M059J (cell line): ENCODE measurements around the gene KCTD16. TPM values are rescaled to one million over a fixed set of nuclear protein-coding genes. Genes with fewer than 3 reads are reported as not detected.

Experiments used
- DNase-seq: peaks from one replicate; pipeline ENCODE4 v3.0.0-alpha.2; 2012; ENCODE audit warnings: low read depth
- total RNA-seq: library from RNA; depleted of rRNA; stranded (reverse); fragments of >200 nt; shearing (Covaris generic); gene quantifications from 2 replicates; pipeline ENCODE4 v1.2.3, GENCODE V29; 2014; rRNA removed

Gene KCTD16
- 0.10 TPM in 1 of 2 replicates, not detected in the other for total RNA-seq

GRCh38 chr5:144170276-144171024 lies at the start of gene KCTD16, which contains the start of gene YIPF5:
TSS of gene KCTD16 (plus strand) at chr5:144170873.
TSS of gene YIPF5 (minus strand) at chr5:144170659. CDS start at chr5:144169955, 704 bp downstream.
- DNase-seq, result peak; percentile 97

- no peak for DNase-seq
These were observed 49.1 kb upstream of the KCTD16 start for GRCh38 chr5:144121577-144121976.

- no peak for DNase-seq
These were observed 48.6 kb upstream of the KCTD16 start for GRCh38 chr5:144122081-144122480.

- DNase-seq, result no peak
These were observed 48.0 kb upstream of the KCTD16 start for GRCh38 chr5:144122641-144123040.

GRCh38 chr5:144125163-144125726 lies 45.4 kb upstream of the KCTD16 start:
- peak; percentile 58 for DNase-seq

GRCh38 chr5:144126707-144127106 lies 44.0 kb upstream of the KCTD16 start:
- DNase-seq, result no peak

GRCh38 chr5:144128844-144129243 lies 41.8 kb upstream of the KCTD16 start:
- no peak for DNase-seq

- no peak for DNase-seq
These were observed 40.4 kb upstream of the KCTD16 start for GRCh38 chr5:144130306-144130705.

GRCh38 chr5:144131261-144131660 lies 39.4 kb upstream of the KCTD16 start:
- no peak for DNase-seq

GRCh38 chr5:144133050-144133633 lies 37.5 kb upstream of the KCTD16 start:
- no peak for DNase-seq

GRCh38 chr5:144134194-144134826 lies 36.4 kb upstream of the KCTD16 start:
- no peak for DNase-seq

GRCh38 chr5:144135113-144135762 lies 35.4 kb upstream of the KCTD16 start:
- no peak for DNase-seq

- no peak for DNase-seq
These were observed 31.1 kb upstream of the KCTD16 start for GRCh38 chr5:144139586-144139985.

GRCh38 chr5:144141585-144141984 lies 29.1 kb upstream of the KCTD16 start:
- DNase-seq, result no peak

- peak; percentile 70 for DNase-seq
These were observed 28.4 kb upstream of the KCTD16 start for GRCh38 chr5:144142139-144142823.

- DNase-seq, result no peak
These were observed 27.9 kb upstream of the KCTD16 start for GRCh38 chr5:144142824-144143162.

- no peak for DNase-seq
These were observed 27.0 kb upstream of the KCTD16 start for GRCh38 chr5:144143625-144144024.

- DNase-seq, result no peak
These were observed 25.5 kb upstream of the KCTD16 start for GRCh38 chr5:144144956-144145751.

- DNase-seq, result peak; percentile 64
These were observed 19.6 kb upstream of the KCTD16 start for GRCh38 chr5:144151026-144151425.

- DNase-seq, result no peak
These were observed 13.9 kb upstream of the KCTD16 start for GRCh38 chr5:144156767-144157171.

GRCh38 chr5:144162686-144163085 lies 8.0 kb upstream of the KCTD16 start:
- DNase-seq, result no peak
